HepG2 (cell line): Measurements from ENCODE around the gene FNDC7. TPM values are rescaled to one million over a fixed set of nuclear protein-coding genes. Genes with fewer than 3 reads are reported as not detected.
A peak's percentile ranks its signal among the peaks of the same experiment; 100 is the strongest.

Experiments used
- EP300 ChIP-seq, 3 experiments: sonication (generic) in 1 of 3; formaldehyde crosslinking in 1 of 3; IDR thresholded peaks; 2 replicates each; pipeline versions ENCODE4 v1.5.1 to v1.6.1; 2011 to 2020; ENCODE audit warnings: low read depth in 2 of 3, low read length in 2 of 3, borderline replicate concordance in 1 of 3, improper control_type of control experiment in 1 of 3, mild to moderate bottlenecking in 1 of 3, missing genetic modification reagents in 1 of 3, moderate library complexity in 1 of 3
- FOXM1 ChIP-seq: sonication (generic); formaldehyde crosslinking; IDR thresholded peaks from 2 replicates; pipeline ENCODE4 v1.5.0; 2020; ENCODE audit warnings: missing genetic modification reagents
- GLI4 ChIP-seq: sonication (generic); formaldehyde crosslinking; IDR thresholded peaks from 2 replicates; pipeline ENCODE4 v1.5.1; 2020; ENCODE audit warnings: missing genetic modification reagents, mild to moderate bottlenecking, moderate library complexity, borderline replicate concordance
- KLF11 ChIP-seq: IDR thresholded peaks from 2 replicates; pipeline ENCODE4 v1.6.1; 2016; ENCODE audit warnings: missing compliant biosample characterization
- SAFB2 ChIP-seq: sonication (generic); formaldehyde crosslinking; IDR thresholded peaks from 2 replicates; pipeline ENCODE4 v1.5.1; 2020; ENCODE audit warnings: missing genetic modification reagents, low read depth, mild to moderate bottlenecking, borderline replicate concordance
- TCF7 ChIP-seq: sonication (generic); IDR thresholded peaks from 2 replicates; pipeline ENCODE4 v1.6.1; 2016; ENCODE audit warnings: antibody characterized with exemption, low read depth
- polyA plus RNA-seq, 8 experiments: library from polyadenylated mRNA; depleted of rRNA in 3 of 8; stranded (reverse) in 7 of 8; unstranded in 1 of 8; fragments of >200 nt; fragmentation: Illumina TruSeq in 4 of 8; extraction: Trizol in 4 of 8; gene quantifications; 2 replicates each; pipeline versions ENCODE4 v1.2.1 to v1.2.3, GENCODE V29; 2011 to 2016; ENCODE audit warnings: low read depth in 4 of 8, missing spikeins in 1 of 8, mixed read lengths in 1 of 8; ENCODE audit not compliant: insufficient read depth in 1 of 8
- total RNA-seq, 5 experiments: library from RNA; depleted of rRNA; stranded (reverse); fragments of >200 nt; fragmentation: Illumina TruSeq; extraction: Trizol; gene quantifications; 2 replicates each; pipeline ENCODE4 v1.2.3, GENCODE V29; 2016; ENCODE audit warnings: low read depth in 1 of 5
- TF ChIP-seq, protein P1 (sequence below): sonication (generic); formaldehyde crosslinking; conservative IDR thresholded peaks from 2 replicates; pipeline ENCODE4 v1.4.0; 2020; ENCODE audit warnings: missing genetic modification reagents
- TF ChIP-seq, protein P2 (sequence below): sonication (generic); formaldehyde crosslinking; IDR thresholded peaks from 2 replicates; pipeline ENCODE4 v1.5.0; 2020; ENCODE audit warnings: mild to moderate bottlenecking, low read depth, missing genetic modification reagents, borderline replicate concordance
- TF ChIP-seq, protein P3 (sequence below): sonication (generic); formaldehyde crosslinking; IDR thresholded peaks from 2 replicates; pipeline ENCODE4 v1.5.1; 2020; ENCODE audit warnings: mild to moderate bottlenecking, missing genetic modification reagents, borderline replicate concordance

FNDC7 gene
- total and polyA plus RNA-seq, 2 of the 13 experiments (the other 11 are each of a cell fraction or from before 2014, with no cell fraction given): 0.03 TPM; not detected in 1

DNA sequence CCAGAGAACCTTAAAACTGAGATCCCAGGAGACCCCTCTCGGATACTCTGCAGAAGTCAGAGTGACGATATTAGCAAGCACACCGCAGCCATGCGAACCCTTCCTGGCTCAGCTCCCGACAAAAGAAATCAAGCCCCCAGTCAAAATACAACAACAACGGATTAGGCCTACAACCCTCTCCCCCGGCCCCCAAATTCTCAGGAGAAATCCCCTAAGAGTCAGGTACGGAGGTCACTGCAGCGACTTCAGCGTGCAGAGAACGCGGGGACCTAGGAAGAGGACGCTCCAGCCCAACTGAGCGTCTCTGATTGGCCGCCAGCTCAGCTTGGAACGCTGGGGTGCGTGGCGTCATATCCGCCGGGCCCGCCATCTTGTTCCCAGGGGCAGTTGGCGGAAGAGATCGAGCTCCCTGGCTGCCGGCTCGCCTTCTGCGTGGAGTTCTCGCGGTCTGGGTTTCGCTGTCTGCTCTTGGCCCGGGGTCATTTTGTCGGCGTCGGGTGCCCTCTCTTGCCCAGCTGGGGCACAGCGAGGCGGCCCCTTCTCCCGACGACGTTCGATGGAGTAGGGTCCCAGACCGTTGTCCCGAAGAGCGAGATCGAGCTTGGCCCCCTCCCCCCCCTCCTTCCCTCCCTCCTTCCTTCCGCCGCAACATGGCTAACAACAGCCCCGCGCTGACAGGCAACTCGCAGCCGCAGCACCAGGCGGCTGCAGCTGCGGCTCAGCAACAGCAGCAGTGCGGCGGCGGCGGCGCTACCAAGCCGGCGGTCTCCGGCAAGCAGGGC, 20.6 kb upstream of the FNDC7 start, which contains the start of gene PRPF38B (continued):
- TF ChIP-seq GLI4 (CRISPR knock-in tag): no peak; the same call in 1 of the 2 replicates
- TF ChIP-seq, protein P1, sequence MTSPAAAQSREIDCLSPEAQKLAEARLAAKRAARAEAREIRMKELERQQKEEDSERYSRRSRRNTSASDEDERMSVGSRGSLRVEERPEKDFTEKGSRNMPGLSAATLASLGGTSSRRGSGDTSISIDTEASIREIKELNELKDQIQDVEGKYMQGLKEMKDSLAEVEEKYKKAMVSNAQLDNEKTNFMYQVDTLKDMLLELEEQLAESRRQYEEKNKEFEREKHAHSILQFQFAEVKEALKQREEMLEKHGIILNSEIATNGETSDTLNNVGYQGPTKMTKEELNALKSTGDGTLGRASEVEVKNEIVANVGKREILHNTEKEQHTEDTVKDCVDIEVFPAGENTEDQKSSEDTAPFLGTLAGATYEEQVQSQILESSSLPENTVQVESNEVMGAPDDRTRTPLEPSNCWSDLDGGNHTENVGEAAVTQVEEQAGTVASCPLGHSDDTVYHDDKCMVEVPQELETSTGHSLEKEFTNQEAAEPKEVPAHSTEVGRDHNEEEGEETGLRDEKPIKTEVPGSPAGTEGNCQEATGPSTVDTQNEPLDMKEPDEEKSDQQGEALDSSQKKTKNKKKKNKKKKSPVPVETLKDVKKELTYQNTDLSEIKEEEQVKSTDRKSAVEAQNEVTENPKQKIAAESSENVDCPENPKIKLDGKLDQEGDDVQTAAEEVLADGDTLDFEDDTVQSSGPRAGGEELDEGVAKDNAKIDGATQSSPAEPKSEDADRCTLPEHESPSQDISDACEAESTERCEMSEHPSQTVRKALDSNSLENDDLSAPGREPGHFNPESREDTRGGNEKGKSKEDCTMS (CRISPR knock-in tag): no peak
- TF ChIP-seq, protein P2, sequence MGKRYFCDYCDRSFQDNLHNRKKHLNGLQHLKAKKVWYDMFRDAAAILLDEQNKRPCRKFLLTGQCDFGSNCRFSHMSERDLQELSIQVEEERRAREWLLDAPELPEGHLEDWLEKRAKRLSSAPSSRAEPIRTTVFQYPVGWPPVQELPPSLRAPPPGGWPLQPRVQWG: 0 out of 2 replicates have a peak, but pooled peaks have one; percentile 28
- no peak for TF ChIP-seq TCF7
- no peak for TF ChIP-seq SAFB2 (CRISPR knock-in tag)
- TF ChIP-seq EP300 (IDR thresholded peaks at IDR 0.05; ENCODE audit: low read depth in 2 of 2, low read length in 2 of 2): no peak
- no peak; the same call in 1 of the 2 replicates for TF ChIP-seq EP300 (CRISPR knock-in tag; IDR thresholded peaks at IDR 0.05; ENCODE audit: borderline replicate concordance)
- no peak for TF ChIP-seq FOXM1 (CRISPR knock-in tag)
- TF ChIP-seq KLF11 (CRISPR knock-in tag): no peak; the same call in 1 of the 2 replicates
- TF ChIP-seq, protein P3, sequence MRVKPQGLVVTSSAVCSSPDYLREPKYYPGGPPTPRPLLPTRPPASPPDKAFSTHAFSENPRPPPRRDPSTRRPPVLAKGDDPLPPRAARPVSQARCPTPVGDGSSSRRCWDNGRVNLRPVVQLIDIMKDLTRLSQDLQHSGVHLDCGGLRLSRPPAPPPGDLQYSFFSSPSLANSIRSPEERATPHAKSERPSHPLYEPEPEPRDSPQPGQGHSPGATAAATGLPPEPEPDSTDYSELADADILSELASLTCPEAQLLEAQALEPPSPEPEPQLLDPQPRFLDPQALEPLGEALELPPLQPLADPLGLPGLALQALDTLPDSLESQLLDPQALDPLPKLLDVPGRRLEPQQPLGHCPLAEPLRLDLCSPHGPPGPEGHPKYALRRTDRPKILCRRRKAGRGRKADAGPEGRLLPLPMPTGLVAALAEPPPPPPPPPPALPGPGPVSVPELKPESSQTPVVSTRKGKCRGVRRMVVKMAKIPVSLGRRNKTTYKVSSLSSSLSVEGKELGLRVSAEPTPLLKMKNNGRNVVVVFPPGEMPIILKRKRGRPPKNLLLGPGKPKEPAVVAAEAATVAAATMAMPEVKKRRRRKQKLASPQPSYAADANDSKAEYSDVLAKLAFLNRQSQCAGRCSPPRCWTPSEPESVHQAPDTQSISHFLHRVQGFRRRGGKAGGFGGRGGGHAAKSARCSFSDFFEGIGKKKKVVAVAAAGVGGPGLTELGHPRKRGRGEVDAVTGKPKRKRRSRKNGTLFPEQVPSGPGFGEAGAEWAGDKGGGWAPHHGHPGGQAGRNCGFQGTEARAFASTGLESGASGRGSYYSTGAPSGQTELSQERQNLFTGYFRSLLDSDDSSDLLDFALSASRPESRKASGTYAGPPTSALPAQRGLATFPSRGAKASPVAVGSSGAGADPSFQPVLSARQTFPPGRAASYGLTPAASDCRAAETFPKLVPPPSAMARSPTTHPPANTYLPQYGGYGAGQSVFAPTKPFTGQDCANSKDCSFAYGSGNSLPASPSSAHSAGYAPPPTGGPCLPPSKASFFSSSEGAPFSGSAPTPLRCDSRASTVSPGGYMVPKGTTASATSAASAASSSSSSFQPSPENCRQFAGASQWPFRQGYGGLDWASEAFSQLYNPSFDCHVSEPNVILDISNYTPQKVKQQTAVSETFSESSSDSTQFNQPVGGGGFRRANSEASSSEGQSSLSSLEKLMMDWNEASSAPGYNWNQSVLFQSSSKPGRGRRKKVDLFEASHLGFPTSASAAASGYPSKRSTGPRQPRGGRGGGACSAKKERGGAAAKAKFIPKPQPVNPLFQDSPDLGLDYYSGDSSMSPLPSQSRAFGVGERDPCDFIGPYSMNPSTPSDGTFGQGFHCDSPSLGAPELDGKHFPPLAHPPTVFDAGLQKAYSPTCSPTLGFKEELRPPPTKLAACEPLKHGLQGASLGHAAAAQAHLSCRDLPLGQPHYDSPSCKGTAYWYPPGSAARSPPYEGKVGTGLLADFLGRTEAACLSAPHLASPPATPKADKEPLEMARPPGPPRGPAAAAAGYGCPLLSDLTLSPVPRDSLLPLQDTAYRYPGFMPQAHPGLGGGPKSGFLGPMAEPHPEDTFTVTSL (CRISPR knock-in tag): no peak
